Upper lobe of left lung (tissue), 6 donors: ENCODE measurements around the gene PLXNB2. TPM values are rescaled to one million over a fixed set of nuclear protein-coding genes. Genes with fewer than 3 reads are reported as not detected.

Experiments used
- ATAC-seq, 2 donors: fragments of 200-7000 bp; cut with Tn5 transposase; one replicate each; pipeline ENCODE4 v1.9.1; 2022; ENCODE audit warnings: mild to moderate bottlenecking in 2 of 2, moderate library complexity in 2 of 2; ENCODE audit not compliant: low FRiP score in 2 of 2
- DNase-seq, 2 donors: peaks; one replicate each; pipeline ENCODE4 v3.0.0-alpha.2; 2019 to 2020
- H3K27ac ChIP-seq, 4 donors: fragments of 200-600 bp; sonication (generic); one replicate each; pipeline ENCODE4 v1.5.1; 2016 to 2019
- H3K27me3 ChIP-seq, 4 donors: fragments of 200-600 bp; sonication (generic); one replicate each; pipeline ENCODE4 v1.5.1; 2017 to 2019
- H3K36me3 ChIP-seq, 4 donors: fragments of 200-600 bp; sonication (generic); one replicate each; pipeline ENCODE4 v1.5.1; 2016 to 2019
- H3K4me1 ChIP-seq, 4 donors: fragments of 200-600 bp; sonication (generic); one replicate each; pipeline ENCODE4 v1.5.1; 2018 to 2019
- H3K4me3 ChIP-seq, 4 donors: fragments of 200-600 bp; sonication (generic); one replicate each; pipeline ENCODE4 v1.5.1; 2017 to 2019; ENCODE audit warnings: mild to moderate bottlenecking in 2 of 4, moderate library complexity in 1 of 4
- H3K9me3 ChIP-seq, 4 donors: fragments of 200-600 bp; sonication (generic); one replicate each; pipeline ENCODE4 v1.5.1; 2018 to 2019
- EP300 ChIP-seq, 4 donors: sonication (generic); formaldehyde crosslinking; IDR thresholded peaks; one replicate each; pipeline ENCODE4 v1.5.1; 2017; ENCODE audit warnings: antibody characterized with exemption in 4 of 4, control low read depth in 2 of 4
- POLR2A ChIP-seq, 4 donors: fragments of 450-650 bp; IDR thresholded peaks; one replicate each; pipeline ENCODE4 v1.5.1; 2016 to 2017; ENCODE audit warnings: antibody characterized with exemption in 4 of 4, mild to moderate bottlenecking in 2 of 4
- POLR2AphosphoS5 ChIP-seq, 2 donors: sonication (generic); formaldehyde crosslinking; IDR thresholded peaks; one replicate each; pipeline ENCODE4 v1.5.1; 2017; ENCODE audit warnings: antibody characterized with exemption in 2 of 2
- WGBS, 2 donors: methylation state at CpG; one replicate each; pipeline ENCODE4 v1.1.5; 2017 to 2018; 5-methylcytosine and 5-hydroxymethylcytosine counted together
- total RNA-seq, 6 donors: library from RNA; depleted of rRNA in 4 of 6; stranded (reverse); fragments of >200 nt in 4 of 6; gene quantifications; one replicate each; pipeline versions ENCODE4 v1.1.0 to v1.2.1, GENCODE V29; 2016 to 2021
- TF ChIP-seq, protein P1 (sequence below), 6 experiments: fragments of 450-650 bp in 4 of 6; fragments of 200-600 bp in 2 of 6; sonication (generic) in 2 of 6; IDR thresholded peaks; one replicate each; pipeline ENCODE4 v1.5.1; 2016 to 2019; ENCODE audit warnings: antibody characterized with exemption in 6 of 6
- donor health status: DM: no; HTN: no; CAD: no; lungs with moderate emphysema.
- donor health status: DM: no; HTN: yes; CAD: no; lungs with severe emphysema.

Gene PLXNB2
- total RNA-seq, 6 donors from 2014 or later: 218 to 407 (median 313) TPM

DNA sequence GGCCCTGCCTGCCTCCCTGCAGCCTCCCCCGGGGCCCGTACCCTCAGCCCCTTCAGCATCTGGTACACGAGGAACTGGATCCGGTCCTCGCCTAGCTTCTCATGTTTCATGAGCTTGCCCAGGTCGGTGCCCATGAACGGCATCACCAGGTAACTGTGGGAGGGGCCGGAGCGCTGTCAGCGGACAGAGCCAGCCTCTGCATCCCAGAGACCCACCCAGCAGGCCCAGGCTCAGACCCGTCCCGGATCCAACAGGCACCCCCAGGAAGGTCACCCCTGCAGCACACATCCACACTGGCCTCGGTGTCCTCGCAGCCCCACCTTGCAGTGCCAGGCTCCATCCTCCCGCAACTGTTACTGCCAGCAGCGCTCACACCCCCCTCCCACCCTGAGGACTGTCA is 50.4 kb downstream of the PLXNB2 start:
- TF ChIP-seq POLR2AphosphoS5 (IDR thresholded peaks at IDR 0.05): no peak
- no peak for TF ChIP-seq POLR2A (IDR thresholded peaks at IDR 0.05)
- TF ChIP-seq, protein P1, sequence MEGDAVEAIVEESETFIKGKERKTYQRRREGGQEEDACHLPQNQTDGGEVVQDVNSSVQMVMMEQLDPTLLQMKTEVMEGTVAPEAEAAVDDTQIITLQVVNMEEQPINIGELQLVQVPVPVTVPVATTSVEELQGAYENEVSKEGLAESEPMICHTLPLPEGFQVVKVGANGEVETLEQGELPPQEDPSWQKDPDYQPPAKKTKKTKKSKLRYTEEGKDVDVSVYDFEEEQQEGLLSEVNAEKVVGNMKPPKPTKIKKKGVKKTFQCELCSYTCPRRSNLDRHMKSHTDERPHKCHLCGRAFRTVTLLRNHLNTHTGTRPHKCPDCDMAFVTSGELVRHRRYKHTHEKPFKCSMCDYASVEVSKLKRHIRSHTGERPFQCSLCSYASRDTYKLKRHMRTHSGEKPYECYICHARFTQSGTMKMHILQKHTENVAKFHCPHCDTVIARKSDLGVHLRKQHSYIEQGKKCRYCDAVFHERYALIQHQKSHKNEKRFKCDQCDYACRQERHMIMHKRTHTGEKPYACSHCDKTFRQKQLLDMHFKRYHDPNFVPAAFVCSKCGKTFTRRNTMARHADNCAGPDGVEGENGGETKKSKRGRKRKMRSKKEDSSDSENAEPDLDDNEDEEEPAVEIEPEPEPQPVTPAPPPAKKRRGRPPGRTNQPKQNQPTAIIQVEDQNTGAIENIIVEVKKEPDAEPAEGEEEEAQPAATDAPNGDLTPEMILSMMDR (IDR thresholded peaks at IDR 0.05): no peak
- TF ChIP-seq EP300 (IDR thresholded peaks at IDR 0.05): no peak
- Histone ChIP-seq H3K4me1 (peaks cover 12 to 24% (median 12%) of the 10 kb centered on the region in 4 donors), H3K36me3 (peaks cover 0 to 3% (median 0%) of the 10 kb centered on the region in 4 donors), H3K9me3 (no peaks in the 10 kb centered on the region), H3K27ac (no peak overlapping the region), H3K27me3 (peaks cover 0 to 6% (median under 1%) of the 10 kb centered on the region in 4 donors), H3K4me3 (no peak overlapping the region)
- peak in 1 of 2 donors; percentile 66 for DNase-seq
- ATAC-seq: no peak
- WGBS, 2 donors: 86% methylated on average over 16 of the region's 16 CpGs; no CpG with 5 or more reads in 1 of the 2 donors

GRCh38 chr22:50256258-50256862 is 51.1 kb downstream of the PLXNB2 start:
- peaks cover 11 to 24% (median 15%) of the 10 kb centered on the region in 4 donors for H3K4me1 ChIP-seq
- H3K9me3 ChIP-seq: no peaks in the 10 kb centered on the region
- DNase-seq (peak in 1 of 2 donors; percentile 69), ATAC-seq (no peak)
- peaks cover 0 to 3% (median 0%) of the 10 kb centered on the region in 4 donors for H3K36me3 ChIP-seq
- WGBS, 2 donors: 86 to 96% methylated on average over 5 to 9 of the region's 12 CpGs
- no peak overlapping the region for H3K27ac ChIP-seq
- H3K27me3 ChIP-seq: no peaks in the 10 kb centered on the region
- TF ChIP-seq POLR2AphosphoS5 (IDR thresholded peaks at IDR 0.05) (no peak), POLR2A (IDR thresholded peaks at IDR 0.05) (no peak), EP300 (IDR thresholded peaks at IDR 0.05) (no peak)
- TF ChIP-seq, protein P1 (IDR thresholded peaks at IDR 0.05): no peak
- H3K4me3 ChIP-seq: no peak overlapping the region

GRCh38 chr22:50255607-50256006 is 51.8 kb downstream of the PLXNB2 start:
- ATAC-seq: no peak
- H3K36me3 ChIP-seq: peaks cover 0 to 3% (median 0%) of the 10 kb centered on the region in 4 donors
- peaks cover 14 to 24% (median 15%) of the 10 kb centered on the region in 4 donors for H3K4me1 ChIP-seq
- no peak overlapping the region for H3K27ac ChIP-seq
- peak in 1 of 2 donors; percentile 56 for DNase-seq
- no peaks in the 10 kb centered on the region for H3K9me3 ChIP-seq
- 92 to 94% methylated on average over 7 to 17 of the region's 17 CpGs for WGBS, 2 donors
- no peak for TF ChIP-seq POLR2A (IDR thresholded peaks at IDR 0.05)
- TF ChIP-seq, protein P1 (IDR thresholded peaks at IDR 0.05): no peak
- no peak for TF ChIP-seq EP300 (IDR thresholded peaks at IDR 0.05)
- no peak for TF ChIP-seq POLR2AphosphoS5 (IDR thresholded peaks at IDR 0.05)
- no peak overlapping the region for H3K4me3 ChIP-seq
- H3K27me3 ChIP-seq: no peaks in the 10 kb centered on the region

- 86 to 97% methylated on average over 16 to 19 of the region's 19 CpGs for WGBS, 2 donors
- TF ChIP-seq, protein P1 (IDR thresholded peaks at IDR 0.05): no peak
- TF ChIP-seq POLR2A (IDR thresholded peaks at IDR 0.05): no peak
- no peak for TF ChIP-seq POLR2AphosphoS5 (IDR thresholded peaks at IDR 0.05)
- no peak for TF ChIP-seq EP300 (IDR thresholded peaks at IDR 0.05)
- H3K27ac ChIP-seq: no peak overlapping the region
- no peak overlapping the region for H3K4me3 ChIP-seq
- no peaks in the 10 kb centered on the region for H3K9me3 ChIP-seq
- H3K36me3 ChIP-seq: peaks cover 0 to 3% (median 0%) of the 10 kb centered on the region in 4 donors
- DNase-seq (peak in 1 of 2 donors; percentile 76), ATAC-seq (no peak)
- H3K4me1 ChIP-seq: peaks cover 15 to 24% (median 16%) of the 10 kb centered on the region in 4 donors
- no peaks in the 10 kb centered on the region for H3K27me3 ChIP-seq
These were observed 52.3 kb downstream of the PLXNB2 start for GRCh38 chr22:50255099-50255498.
